Sigmoid colon (tissue), 3 donors: ENCODE results near the gene PLB1.

ENCODE experiments used
- POLR2A ChIP-seq, 2 donors: fragments of 450-650 bp; IDR thresholded peaks; one replicate each; pipeline ENCODE4 v1.6.1; 2016; ENCODE audit warnings: antibody characterized with exemption in 2 of 2, mild to moderate bottlenecking in 2 of 2, moderate library complexity in 2 of 2
- TF ChIP-seq, protein P1 (sequence below), 4 experiments: fragments of 450-650 bp in 3 of 4; fragments of 200-600 bp in 1 of 4; IDR thresholded peaks; one replicate each; pipeline ENCODE4 v1.5.1; 2016 to 2019; ENCODE audit warnings: antibody characterized with exemption in 4 of 4, mild to moderate bottlenecking in 3 of 4, moderate library complexity in 2 of 4

DNA sequence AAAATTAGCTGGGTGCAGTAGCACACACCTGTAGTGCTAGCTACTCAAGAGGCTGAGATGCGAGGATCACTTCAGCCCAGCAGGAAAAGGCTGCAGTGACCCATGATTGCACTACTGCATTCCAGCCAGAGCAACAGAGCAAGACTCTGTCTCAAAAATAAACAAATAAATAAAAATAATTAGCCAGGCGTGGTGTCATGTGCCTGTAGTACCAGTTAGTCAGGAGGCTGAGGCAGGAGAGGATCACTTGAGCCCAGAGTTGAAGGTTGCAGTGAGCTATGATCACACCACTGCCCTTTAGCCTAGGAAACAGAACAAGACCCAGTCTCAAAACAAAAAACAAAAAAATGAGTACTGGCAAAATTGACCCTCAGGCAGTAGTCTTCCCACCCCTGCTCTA lies 193.9 kb downstream of the PLB1 start:
- TF ChIP-seq, protein P1, sequence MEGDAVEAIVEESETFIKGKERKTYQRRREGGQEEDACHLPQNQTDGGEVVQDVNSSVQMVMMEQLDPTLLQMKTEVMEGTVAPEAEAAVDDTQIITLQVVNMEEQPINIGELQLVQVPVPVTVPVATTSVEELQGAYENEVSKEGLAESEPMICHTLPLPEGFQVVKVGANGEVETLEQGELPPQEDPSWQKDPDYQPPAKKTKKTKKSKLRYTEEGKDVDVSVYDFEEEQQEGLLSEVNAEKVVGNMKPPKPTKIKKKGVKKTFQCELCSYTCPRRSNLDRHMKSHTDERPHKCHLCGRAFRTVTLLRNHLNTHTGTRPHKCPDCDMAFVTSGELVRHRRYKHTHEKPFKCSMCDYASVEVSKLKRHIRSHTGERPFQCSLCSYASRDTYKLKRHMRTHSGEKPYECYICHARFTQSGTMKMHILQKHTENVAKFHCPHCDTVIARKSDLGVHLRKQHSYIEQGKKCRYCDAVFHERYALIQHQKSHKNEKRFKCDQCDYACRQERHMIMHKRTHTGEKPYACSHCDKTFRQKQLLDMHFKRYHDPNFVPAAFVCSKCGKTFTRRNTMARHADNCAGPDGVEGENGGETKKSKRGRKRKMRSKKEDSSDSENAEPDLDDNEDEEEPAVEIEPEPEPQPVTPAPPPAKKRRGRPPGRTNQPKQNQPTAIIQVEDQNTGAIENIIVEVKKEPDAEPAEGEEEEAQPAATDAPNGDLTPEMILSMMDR (IDR thresholded peaks at IDR 0.05), result no peak
- no peak for TF ChIP-seq POLR2A (IDR thresholded peaks at IDR 0.05)
